Endothelial cell of umbilical vein (primary cell): ENCODE data around the gene FCAR. TPM values are rescaled to one million over a fixed set of nuclear protein-coding genes. Genes with fewer than 3 reads are reported as not detected.

ENCODE experiments used
- BruUV-seq: library from RNA; stranded (reverse); fragments of 400-500 nt; replicated peaks from 2 replicates; lab custom pipeline; 2021; lab: Mats Ljungman, UMichigan
- CTCF ChIA-PET: fragments of 300-600, 350-600 bp; sonication (Branson Sonifier 250); formaldehyde crosslinking; loops from one replicate; lab custom pipeline; 2021; ENCODE audit warnings: antibody characterized with exemption, inconsistent platforms; lab: Charles Lee
- POLR2A ChIA-PET: fragments of 300-600, 350-600 bp; sonication (Branson Sonifier 250); formaldehyde crosslinking; loops from one replicate; lab custom pipeline; 2021; ENCODE audit warnings: antibody characterized with exemption, inconsistent platforms; lab: Charles Lee
- DNase-seq: peaks from one replicate; pipeline ENCODE4 v3.0.0-alpha.2; 2011; ENCODE audit warnings: low read depth, low spot score
- FAIRE-seq: peaks from 2 replicates; lab custom pipeline; 2011; peaks lifted over from hg19 to GRCh38; lab: Jason Lieb, UNC
- H2AFZ ChIP-seq: 2 replicates; pipeline ENCODE4 v1.6.0; 2012; ENCODE audit warnings: low read depth, low read length, control low read depth, inconsistent platforms
- H3K27ac ChIP-seq: 2 replicates; pipeline ENCODE4 v1.5.1; 2011; ENCODE audit warnings: low read depth, mild to moderate bottlenecking, control low read depth, low read length, moderate library complexity; ENCODE audit not compliant: insufficient read depth
- H3K27me3 ChIP-seq, 2 experiments: 2 replicates each; pipeline versions ENCODE4 v1.6.0 to v1.6.1; 2011; ENCODE audit warnings: low read length in 2 of 2, mixed read lengths in 1 of 2; ENCODE audit not compliant: control insufficient read depth in 2 of 2, insufficient read depth in 2 of 2
- H3K36me3 ChIP-seq, 2 experiments: 2 replicates in 1 of 2; 3 replicates in 1 of 2; pipeline ENCODE4 v1.5.1; 2011; ENCODE audit warnings: low read length in 2 of 2, mild to moderate bottlenecking in 1 of 2, moderate library complexity in 1 of 2; ENCODE audit not compliant: control insufficient read depth in 2 of 2, insufficient read depth in 2 of 2; ENCODE audit errors: extremely low read depth in 1 of 2
- H3K4me1 ChIP-seq: 3 replicates; pipeline ENCODE4 v1.5.1; 2011; ENCODE audit warnings: mild to moderate bottlenecking, low read length; ENCODE audit not compliant: control insufficient read depth, insufficient read depth; ENCODE audit errors: extremely low read depth
- H3K4me2 ChIP-seq: 2 replicates; pipeline ENCODE4 v1.6.1; 2011; ENCODE audit warnings: low read length, control low read depth, mixed read lengths; ENCODE audit not compliant: insufficient read depth
- H3K4me3 ChIP-seq, 3 experiments: fragments of 200-600 bp in 1 of 3; sonication (generic), shearing (Covaris generic) in 1 of 3; replicated peaks in 1 of 3; 2 replicates each; pipeline ENCODE4 v1.5.1; 2011 to 2016; ENCODE audit warnings: control low read depth in 3 of 3, low read length in 3 of 3, mild to moderate bottlenecking in 2 of 3, inconsistent platforms in 1 of 3, low read depth in 1 of 3, moderate library complexity in 1 of 3; ENCODE audit not compliant: insufficient read depth in 1 of 3
- H3K79me2 ChIP-seq: 2 replicates; pipeline ENCODE4 v1.6.0; 2012; ENCODE audit warnings: low read length, inconsistent platforms; ENCODE audit not compliant: control insufficient read depth, insufficient read depth
- H3K9ac ChIP-seq: replicated peaks from 2 replicates; pipeline ENCODE3; 2011; ENCODE audit warnings: low read length, control low read depth; ENCODE audit not compliant: insufficient read depth; ENCODE audit errors: extremely low read depth
- H3K9me1 ChIP-seq: replicated peaks from 3 replicates; pipeline ENCODE4 v1.6.0; 2011; ENCODE audit warnings: mild to moderate bottlenecking, low read length; ENCODE audit not compliant: control insufficient read depth, insufficient read depth; ENCODE audit errors: extremely low read depth
- H3K9me3 ChIP-seq: replicated peaks from 2 replicates; pipeline ENCODE4 v1.5.1; 2012; ENCODE audit warnings: low read length, inconsistent platforms; ENCODE audit not compliant: control insufficient read depth, insufficient read depth
- H4K20me1 ChIP-seq: replicated peaks from 2 replicates; pipeline ENCODE3; 2011; ENCODE audit warnings: mild to moderate bottlenecking, low read length; ENCODE audit not compliant: control insufficient read depth, insufficient read depth; ENCODE audit errors: extremely low read depth
- EZH2 ChIP-seq: IDR thresholded peaks from 2 replicates; pipeline ENCODE4 v1.6.1; 2012; ENCODE audit warnings: borderline replicate concordance, low read depth, mild to moderate bottlenecking, moderate library complexity, low read length, inconsistent platforms; ENCODE audit not compliant: severe bottlenecking
- GATA2 ChIP-seq: IDR thresholded peaks from 2 replicates; pipeline ENCODE4 v1.7.0; 2011; ENCODE audit warnings: low read depth, mild to moderate bottlenecking, moderate library complexity, mixed read lengths, low read length; ENCODE audit not compliant: insufficient read length, insufficient read depth
- POLR2A ChIP-seq: IDR thresholded peaks from 2 replicates; pipeline ENCODE4 v1.6.1; 2012; ENCODE audit warnings: low read depth, mild to moderate bottlenecking, control low read depth, low read length
- POLR2AphosphoS5 ChIP-seq: IDR thresholded peaks from 2 replicates; pipeline ENCODE4 v1.6.1; 2012; ENCODE audit warnings: low read depth, mild to moderate bottlenecking, control low read depth, low read length, moderate library complexity; ENCODE audit not compliant: insufficient read depth
- dilution Hi-C: fragments of 300-500 bp; cut with MboI; formaldehyde crosslinking; loops from one replicate; pipeline ENCODE4 v1.15.0; 2019; ENCODE audit warnings: low sequenced_read_pairs; ENCODE audit not compliant: extremely low pct_ligation_motif_present
- intact Hi-C: fragments of 100-400 bp; cut with micrococcal nuclease; formaldehyde crosslinking; loops from one replicate; pipeline ENCODE4 v1.10.0; 2022
- polyA plus RNA-seq, 4 experiments: library from polyadenylated mRNA; depleted of rRNA in 3 of 4; stranded (reverse) in 3 of 4; unstranded in 1 of 4; fragments of >200 nt; gene quantifications; 2 replicates each; pipeline versions ENCODE4 v1.2.1 to v1.2.3, GENCODE V29; 2011 to 2012; ENCODE audit warnings: missing spikeins in 1 of 4
- total RNA-seq: library from RNA; stranded (reverse); gene quantifications from 2 replicates; pipeline ENCODE4 v1.2.3, GENCODE V29; 2021

Gene FCAR
- total and polyA plus RNA-seq, 2 donors (not counting 3 experiments of a cell fraction or from before 2014, with no cell fraction given): not detected

DNA sequence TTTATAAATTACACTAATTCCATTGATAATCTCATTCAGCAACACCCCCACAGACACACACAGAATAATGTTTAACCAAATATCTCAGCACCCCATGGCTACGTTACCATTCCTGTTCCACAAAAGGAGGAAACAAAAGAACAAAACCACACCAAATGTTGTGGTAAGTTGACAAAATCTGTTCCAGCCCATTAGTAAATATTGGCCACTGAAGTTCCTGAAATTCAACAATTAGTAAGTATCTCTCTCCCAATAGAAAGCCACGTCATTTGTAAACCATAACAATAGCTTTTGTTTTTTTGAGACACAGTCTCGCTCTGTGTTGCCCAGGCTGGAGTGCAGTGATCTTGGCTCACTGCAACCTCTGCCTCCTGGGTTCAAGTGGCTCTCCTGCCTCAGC lies 2.3 kb upstream of the FCAR start:
- H3K36me3 ChIP-seq: no peaks in the 10 kb centered on the region
- no peak overlapping the region for H3K4me2 ChIP-seq
- H3K27ac ChIP-seq: no peak overlapping the region
- no peaks in the 10 kb centered on the region for H3K9me1 ChIP-seq
- intact Hi-C loops: no loop called here
- TF ChIP-seq EZH2 (no peak), POLR2AphosphoS5 (no peak), GATA2 (no peak), POLR2A (no peak)
- dilution Hi-C loops: no loop called here
- no peaks in the 10 kb centered on the region for H3K4me1 ChIP-seq
- H3K4me3 ChIP-seq: no peak overlapping the region
- ChIA-PET CTCF (interaction anchor here (1.8 kb wide), 1 partner anchor 10 kb away, joined by 7 read pairs; no protein-coding TSS in a partner anchor), POLR2A (no interaction called here)
- H3K9ac ChIP-seq: no peak overlapping the region
- H3K9me3 ChIP-seq: no peaks in the 10 kb centered on the region
- BruUV-seq: no TSS peak
- no peak for DNase-seq
- no peaks in the 10 kb centered on the region for H4K20me1 ChIP-seq
- FAIRE-seq: no peak
- H3K79me2 ChIP-seq: no peaks in the 10 kb centered on the region
- no peak overlapping the region for H2AFZ ChIP-seq
- H3K27me3 ChIP-seq: no peaks in the 10 kb centered on the region

DNA sequence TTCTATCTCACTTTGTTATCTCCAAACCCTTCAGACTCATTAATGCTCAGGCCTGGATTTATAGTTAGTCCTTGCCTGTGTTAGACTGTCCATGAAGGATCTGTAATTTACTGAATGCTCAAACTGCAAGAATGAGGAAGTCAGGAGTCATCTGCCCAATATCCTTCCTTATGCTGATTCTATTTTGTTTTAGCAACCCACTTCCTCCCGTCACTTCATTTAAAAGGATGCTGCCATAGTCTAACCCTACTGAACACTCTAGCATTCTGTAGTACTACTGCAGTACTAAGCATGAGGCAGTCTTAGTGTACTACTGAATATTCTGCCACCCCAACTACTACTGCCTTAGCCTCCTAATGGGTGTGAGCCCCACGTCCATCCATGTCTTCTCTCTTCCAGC lies 1.5 kb downstream of the FCAR start:
- intact Hi-C loops (no loop called here), dilution Hi-C loops (no loop called here)
- ChIA-PET CTCF (no interaction called here), POLR2A (no interaction called here)
- no peaks in the 10 kb centered on the region for H4K20me1 ChIP-seq
- H3K4me3 ChIP-seq: no peak overlapping the region
- H3K9me1 ChIP-seq: no peaks in the 10 kb centered on the region
- FAIRE-seq (no peak), DNase-seq (no peak)
- H2AFZ ChIP-seq: no peak overlapping the region
- H3K4me2 ChIP-seq: no peak overlapping the region
- no peak for TF ChIP-seq EZH2
- TF ChIP-seq POLR2A: no peak
- no peak overlapping the region for H3K27ac ChIP-seq
- H3K4me1 ChIP-seq: no peaks in the 10 kb centered on the region
- H3K36me3 ChIP-seq: no peaks in the 10 kb centered on the region
- no TSS peak for BruUV-seq
- no peak overlapping the region for H3K9ac ChIP-seq
- H3K79me2 ChIP-seq: no peaks in the 10 kb centered on the region
- H3K27me3 ChIP-seq: no peaks in the 10 kb centered on the region
- H3K9me3 ChIP-seq: no peaks in the 10 kb centered on the region
